Measurements from ENCODE around the gene SLC23A1. TPM values are rescaled to one million over a fixed set of nuclear protein-coding genes. Genes with fewer than 3 reads are reported as not detected.

SLC23A1 gene
- total and polyA plus RNA-seq, 9 of the 15 experiments (the other 6 are each of a cell fraction or from before 2014, with no cell fraction given) = 0.03 to 0.20 (median 0.05) TPM; not detected in 5

- TF ChIP-seq KLF13 (tag; IDR thresholded peaks at IDR 0.05; ENCODE audit: borderline replicate concordance, low read depth) (no peak), ERF (CRISPR knock-in tag; IDR thresholded peaks at IDR 0.05) (no peak), ZNF347 (CRISPR knock-in tag; IDR thresholded peaks at IDR 0.05; ENCODE audit: low read depth) (no peak), POLR2AphosphoS2 (IDR thresholded peaks at IDR 0.05; ENCODE audit: low read length) (no peak), MLLT1 (IDR thresholded peaks at IDR 0.05) (0 out of 4 replicates have a peak, but pooled peaks have one; percentile 15 to 29), ZNF280B (CRISPR knock-in tag; IDR thresholded peaks at IDR 0.05) (no peak), JUNB (CRISPR knock-in tag; conservative IDR thresholded peaks at IDR 0.05) (no peak), ARID2 (IDR thresholded peaks at IDR 0.05) (0 out of 2 replicates have a peak, but pooled peaks have one; percentile 8), RFX1 (IDR thresholded peaks at IDR 0.05) (no peak), TCF7L2 (IDR thresholded peaks at IDR 0.05; ENCODE audit: low read depth, low read length) (no peak), SRF (CRISPR knock-in tag; IDR thresholded peaks at IDR 0.05) (no peak), NFIC (IDR thresholded peaks at IDR 0.05) (0 out of 2 replicates have a peak, but pooled peaks have one; percentile 6), LEF1 (IDR thresholded peaks at IDR 0.05) (peak; percentile 47; the same call in 1 of the 2 replicates), BACH1 (tag; IDR thresholded peaks at IDR 0.05) (peak; percentile 42; the same call in 1 of the 2 replicates), ELF4 (CRISPR knock-in tag; IDR thresholded peaks at IDR 0.05) (no peak), RBM25 (IDR thresholded peaks at IDR 0.05; ENCODE audit: low read depth, low read length, severe bottlenecking) (no peak), ZMIZ1 (IDR thresholded peaks at IDR 0.05; ENCODE audit: low read depth in 2 of 2, low read length in 2 of 2) (no peak), THAP12 (CRISPR knock-in tag; IDR thresholded peaks at IDR 0.05) (no peak)
Observed at GRCh38 chr5:139404484-139404840, 21.4 kb upstream of the SLC23A1 start (continued).
